GM23248 (cell line): Measurements from ENCODE around the gene BPIFA3.

Source experiments
- EZH2 ChIP-seq: fragments of 200-600 bp; sonication (generic); IDR thresholded peaks from 2 replicates; pipeline ENCODE4 v1.6.1; 2018; ENCODE audit warnings: antibody characterized with exemption, mild to moderate bottlenecking; ENCODE audit not compliant: insufficient read depth, poor library complexity, severe bottlenecking
- EZH2phosphoT487 ChIP-seq: fragments of 200-600 bp; sonication (generic); IDR thresholded peaks from 2 replicates; pipeline ENCODE4 v1.6.1; 2018; ENCODE audit warnings: antibody characterized with exemption, moderate library complexity, mild to moderate bottlenecking, low read depth; ENCODE audit not compliant: insufficient read depth

- TF ChIP-seq EZH2: no peak
- no peak for TF ChIP-seq EZH2phosphoT487
These were observed 6.8 kb upstream of the BPIFA3 start for GRCh38 chr20:33210371-33210770.
